D721Med (cell line): ENCODE data around the gene ADAMTS9.
"Not testable (repeated sequence)": the region's sequence is repeated elsewhere in the genome, so short reads cannot be mapped to it uniquely, and the experiment has no call there.

Experiments
- DNase-seq: peaks from one replicate; pipeline ENCODE4 v3.0.0; 2011; ENCODE audit warnings: low spot score; ENCODE audit not compliant: insufficient read length
- FAIRE-seq: peaks from 2 replicates; lab custom pipeline; 2011; peaks lifted over from hg19 to GRCh38; lab: Jason Lieb, UNC
- CTCF ChIP-seq: IDR thresholded peaks from 2 replicates; pipeline ENCODE4 v1.5.1; 2012; ENCODE audit warnings: mild to moderate bottlenecking, control low read depth; ENCODE audit not compliant: insufficient read depth; ENCODE audit errors: missing control alignments

ADAMTS9 gene

DNA sequence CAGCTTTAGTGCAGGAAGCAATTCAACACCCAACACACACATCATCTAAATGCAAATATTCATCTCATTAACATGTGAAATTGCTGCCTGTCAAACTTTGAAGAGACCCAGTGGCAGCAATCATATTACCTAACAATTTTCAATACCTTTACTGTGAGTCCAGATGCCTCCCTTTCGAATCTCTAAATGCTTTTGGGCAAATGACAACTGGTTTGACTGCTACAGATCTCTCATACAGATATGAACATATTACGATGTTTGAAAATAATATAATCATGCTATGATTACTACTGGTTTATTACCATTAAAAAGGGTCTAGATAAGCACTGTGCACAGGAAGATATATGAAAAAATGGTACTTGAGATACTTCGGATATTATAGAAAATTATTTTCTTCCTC, 137.9 kb downstream of the ADAMTS9 start:
- TF ChIP-seq CTCF: no peak
- no peak for DNase-seq
- no peak for FAIRE-seq

DNA sequence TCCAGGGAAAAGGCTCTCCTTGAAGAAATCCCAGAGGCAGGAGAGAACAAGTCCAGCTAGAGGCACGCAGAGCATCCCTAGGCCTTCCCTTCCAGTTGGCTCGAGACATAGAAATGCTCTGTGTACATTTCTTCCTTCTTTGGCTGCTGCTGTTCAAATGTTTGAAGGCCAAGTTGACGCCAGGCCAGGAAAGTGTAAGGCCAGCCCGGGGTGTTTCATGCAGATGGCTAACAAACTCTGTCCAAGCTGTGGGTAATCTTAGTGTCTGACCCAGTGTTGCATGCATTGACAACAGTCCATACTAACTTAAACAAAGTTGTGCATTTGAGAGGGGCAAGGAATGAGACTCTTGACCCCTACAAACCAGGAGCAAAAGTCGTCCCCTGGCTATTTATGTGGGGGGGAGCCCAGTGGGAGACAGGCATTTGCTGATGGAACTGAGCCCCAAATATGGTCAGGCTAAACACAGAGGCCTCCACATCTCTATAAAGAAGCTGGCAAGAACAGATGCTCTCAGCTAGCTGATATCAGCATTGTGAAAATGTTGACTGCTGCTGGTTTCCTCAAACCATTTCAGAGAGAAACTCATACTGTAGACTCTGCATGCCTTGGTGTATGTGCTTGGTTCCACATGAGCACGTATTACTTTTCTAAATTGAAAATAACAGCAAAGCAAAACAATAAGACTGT, 139.5 kb downstream of the ADAMTS9 start:
- TF ChIP-seq CTCF: no peak
- DNase-seq (no peak), FAIRE-seq (no peak)

DNA sequence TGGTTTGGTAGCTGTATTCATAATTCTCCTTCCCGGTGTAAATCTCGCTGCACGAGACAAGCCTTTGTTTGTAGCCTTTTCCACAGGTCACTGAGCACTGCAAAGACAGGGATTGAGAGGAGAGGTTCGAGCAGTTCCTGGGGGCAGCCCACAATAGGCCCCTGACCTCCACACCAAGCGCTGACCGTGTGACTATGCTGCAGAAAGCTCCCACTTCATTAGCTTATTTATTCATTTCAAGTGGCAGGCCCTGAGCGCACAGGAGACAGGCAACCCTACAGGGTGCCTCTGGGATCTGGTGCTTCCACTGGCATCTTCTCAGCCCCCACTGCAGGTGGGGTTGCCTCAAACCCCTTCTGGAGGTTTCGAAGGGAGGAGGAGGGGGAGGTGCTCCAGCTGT, 140.9 kb downstream of the ADAMTS9 start:
- DNase-seq (no peak), FAIRE-seq (no peak)
- TF ChIP-seq CTCF: no peak

GRCh38 chr3:64545239-64545638, 142.6 kb downstream of the ADAMTS9 start:
- DNase-seq, FAIRE-seq: not testable (repeated sequence)

- no peak for TF ChIP-seq CTCF
- DNase-seq (no peak), FAIRE-seq (no peak)
These were observed 146.0 kb downstream of the ADAMTS9 start for GRCh38 chr3:64541803-64542202.

GRCh38 chr3:64539451-64540196, 148.2 kb downstream of the ADAMTS9 start:
- DNase-seq (no peak), FAIRE-seq (no peak)

DNA sequence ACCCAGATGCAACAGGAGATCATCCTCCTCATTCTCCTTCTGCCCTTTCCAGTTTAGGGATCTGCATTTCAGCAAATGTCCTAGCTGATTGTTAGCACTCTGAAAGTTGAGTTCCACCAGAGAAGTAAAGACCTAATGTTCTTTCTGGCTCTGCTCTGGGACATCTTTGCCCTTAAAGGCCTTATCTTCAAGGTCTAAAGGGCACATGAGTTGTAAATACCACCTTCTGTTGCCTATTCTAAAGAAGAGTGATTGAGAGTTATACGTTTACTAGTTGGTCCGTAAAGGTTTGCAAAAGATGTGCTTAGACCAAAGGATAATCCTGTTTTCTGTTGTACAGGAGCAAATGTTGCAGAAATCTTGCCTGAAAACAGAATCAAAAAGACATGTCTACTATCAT, 151.6 kb downstream of the ADAMTS9 start:
- no peak for TF ChIP-seq CTCF
- no peak for DNase-seq
- FAIRE-seq: no peak

More at GRCh38 chr3:64539451-64540196, 148.2 kb downstream of the ADAMTS9 start:
- no peak for TF ChIP-seq CTCF
